Prostate gland (tissue), 2 donors: ENCODE data around the gene TMEM198.

Experiments
- CTCF ChIP-seq, 4 experiments: fragments of 200-600 bp in 2 of 4; fragments of 450-650 bp in 2 of 4; sonication (generic) in 2 of 4; IDR thresholded peaks; 1 replicate in 3 of 4; 2 replicates in 1 of 4; pipeline ENCODE4 v1.5.1; 2016 to 2019; ENCODE audit warnings: antibody characterized with exemption in 4 of 4, mild to moderate bottlenecking in 2 of 4, moderate library complexity in 2 of 4
- POLR2A ChIP-seq: fragments of 450-650 bp; IDR thresholded peaks from one replicate; pipeline ENCODE4 v1.6.1; 2016; ENCODE audit warnings: antibody characterized with exemption, mild to moderate bottlenecking
- POLR2AphosphoS5 ChIP-seq: sonication (generic); formaldehyde crosslinking; IDR thresholded peaks from one replicate; pipeline ENCODE4 v1.6.1; 2017; ENCODE audit warnings: antibody characterized with exemption

GRCh38 chr2:219576505-219577388 lies 32.9 kb downstream of the TMEM198 start:
- TF ChIP-seq CTCF (IDR thresholded peaks at IDR 0.05) (no peak), POLR2A (no peak), POLR2AphosphoS5 (no peak)
